HepG2 (cell line): ENCODE data around the gene ABCF1. TPM values are rescaled to one million over a fixed set of nuclear protein-coding genes. Genes with fewer than 3 reads are reported as not detected.
A peak's percentile ranks its signal among the peaks of the same experiment; 100 is the strongest.

ENCODE experiments used
- ARHGAP35 ChIP-seq: sonication (generic); formaldehyde crosslinking; IDR thresholded peaks from 2 replicates; pipeline ENCODE4 v1.9.0; 2022; ENCODE audit warnings: mild to moderate bottlenecking, inconsistent platforms, moderate library complexity, missing genetic modification reagents, borderline replicate concordance
- FOXA3 ChIP-seq: IDR thresholded peaks from 2 replicates; pipeline ENCODE4 v1.6.1; 2016; ENCODE audit warnings: missing genetic modification reagents, missing compliant biosample characterization
- MAZ ChIP-seq, 2 experiments: sonication (generic) in 1 of 2; formaldehyde crosslinking in 1 of 2; IDR thresholded peaks; 2 replicates each; pipeline versions ENCODE4 v1.5.0 to v1.6.1; 2012 to 2020; ENCODE audit warnings: low read depth in 2 of 2, mild to moderate bottlenecking in 2 of 2, borderline replicate concordance in 1 of 2, improper control_type of control experiment in 1 of 2, low read length in 1 of 2, missing genetic modification reagents in 1 of 2, moderate library complexity in 1 of 2
- MTF1 ChIP-seq: sonication (generic); formaldehyde crosslinking; IDR thresholded peaks from 2 replicates; pipeline ENCODE4 v1.5.0; 2020; ENCODE audit warnings: missing genetic modification reagents
- NFE2L1 ChIP-seq: sonication (generic); formaldehyde crosslinking; IDR thresholded peaks from 2 replicates; pipeline ENCODE4 v1.4.0; 2020; ENCODE audit warnings: missing genetic modification reagents, mild to moderate bottlenecking, borderline replicate concordance
- NFE2L2 ChIP-seq: fragments of 150-350 bp; IDR thresholded peaks from 2 replicates; pipeline ENCODE4 v1.6.1; 2014; ENCODE audit warnings: low read length
- NKX3-1 ChIP-seq: sonication (generic); formaldehyde crosslinking; IDR thresholded peaks from 2 replicates; pipeline ENCODE4 v1.5.0; 2020; ENCODE audit warnings: missing genetic modification reagents
- NONO ChIP-seq, 2 experiments: fragments of 450-650 bp in 1 of 2; sonication (generic) in 1 of 2; formaldehyde crosslinking in 1 of 2; IDR thresholded peaks in 1 of 2; conservative IDR thresholded peaks in 1 of 2; 2 replicates each; pipeline versions ENCODE4 v1.6.1 to v1.8.0; 2017 to 2022; ENCODE audit warnings: mild to moderate bottlenecking in 1 of 2, missing genetic modification reagents in 1 of 2, moderate library complexity in 1 of 2
- NR2F1 ChIP-seq, 2 experiments: fragments of 450-650 bp in 1 of 2; formaldehyde crosslinking in 1 of 2; IDR thresholded peaks; 2 replicates each; pipeline versions ENCODE4 v1.5.0 to v1.6.1; 2016 to 2020; ENCODE audit warnings: mild to moderate bottlenecking in 1 of 2, missing compliant biosample characterization in 1 of 2, missing genetic modification reagents in 1 of 2, moderate library complexity in 1 of 2
- RBAK ChIP-seq: sonication (generic); formaldehyde crosslinking; IDR thresholded peaks from 2 replicates; pipeline ENCODE4 v1.5.1; 2020; ENCODE audit warnings: mild to moderate bottlenecking, missing genetic modification reagents
- RBM22 ChIP-seq: fragments of 200-400 bp; formaldehyde crosslinking; optimal IDR thresholded peaks from 2 replicates; pipeline ENCODE3; 2017; ENCODE audit warnings: mild to moderate bottlenecking, low read length, moderate library complexity
- SPEN ChIP-seq: sonication (generic); formaldehyde crosslinking; IDR thresholded peaks from 2 replicates; pipeline ENCODE4 v1.5.1; 2020; ENCODE audit warnings: low read depth, mild to moderate bottlenecking, missing genetic modification reagents
- THRA ChIP-seq: sonication (generic); formaldehyde crosslinking; IDR thresholded peaks from 2 replicates; pipeline ENCODE4 v1.4.0; 2020; ENCODE audit warnings: missing genetic modification reagents, borderline replicate concordance
- YEATS2 ChIP-seq: sonication (generic); formaldehyde crosslinking; IDR thresholded peaks from 2 replicates; pipeline ENCODE4 v1.4.0; 2020; ENCODE audit warnings: missing genetic modification reagents, borderline replicate concordance
- ZBTB43 ChIP-seq: sonication (generic); formaldehyde crosslinking; conservative IDR thresholded peaks from 2 replicates; pipeline ENCODE4 v1.4.0; 2020; ENCODE audit warnings: missing genetic modification reagents
- ZNF225 ChIP-seq: sonication (generic); formaldehyde crosslinking; IDR thresholded peaks from 2 replicates; pipeline ENCODE4 v1.4.0; 2020; ENCODE audit warnings: mild to moderate bottlenecking, missing genetic modification reagents
- ZNF292 ChIP-seq: sonication (generic); formaldehyde crosslinking; IDR thresholded peaks from 2 replicates; pipeline ENCODE4 v1.8.1; 2022; ENCODE audit warnings: mild to moderate bottlenecking, low read depth, missing genetic modification reagents, borderline replicate concordance
- ZNF503 ChIP-seq: sonication (generic); formaldehyde crosslinking; IDR thresholded peaks from 2 replicates; pipeline ENCODE4 v1.4.0; 2020; ENCODE audit warnings: missing genetic modification reagents
- ZNF841 ChIP-seq: sonication (generic); formaldehyde crosslinking; IDR thresholded peaks from 2 replicates; pipeline ENCODE4 v1.8.1; 2023; ENCODE audit warnings: missing genetic modification reagents, borderline replicate concordance
- ZSCAN5A ChIP-seq: sonication (generic); formaldehyde crosslinking; IDR thresholded peaks from 2 replicates; pipeline ENCODE4 v1.8.0; 2022; ENCODE audit warnings: mild to moderate bottlenecking, missing genetic modification reagents, borderline replicate concordance
- polyA plus RNA-seq, 8 experiments: library from polyadenylated mRNA; depleted of rRNA in 3 of 8; stranded (reverse) in 7 of 8; unstranded in 1 of 8; fragments of >200 nt; fragmentation: Illumina TruSeq in 4 of 8; extraction: Trizol in 4 of 8; gene quantifications; 2 replicates each; pipeline versions ENCODE4 v1.2.1 to v1.2.3, GENCODE V29; 2011 to 2016; ENCODE audit warnings: low read depth in 4 of 8, missing spikeins in 1 of 8, mixed read lengths in 1 of 8; ENCODE audit not compliant: insufficient read depth in 1 of 8
- total RNA-seq, 5 experiments: library from RNA; depleted of rRNA; stranded (reverse); fragments of >200 nt; fragmentation: Illumina TruSeq; extraction: Trizol; gene quantifications; 2 replicates each; pipeline ENCODE4 v1.2.3, GENCODE V29; 2016; ENCODE audit warnings: low read depth in 1 of 5

The ABCF1 gene
- total and polyA plus RNA-seq, 2 of the 13 experiments (the other 11 are each of a cell fraction or from before 2014, with no cell fraction given): 25.4 to 98.9 TPM

GRCh38 chr6:30614843-30615218 is 43.6 kb downstream of the ABCF1 start (continued):
- TF ChIP-seq ZNF503 (CRISPR knock-in tag) (0 out of 2 replicates have a peak, but pooled peaks have one; percentile 20), RBAK (CRISPR knock-in tag) (no peak), MAZ (IDR thresholded peaks at IDR 0.05; ENCODE audit: borderline replicate concordance, low read depth, low read length) (no peak), MAZ (CRISPR knock-in tag; IDR thresholded peaks at IDR 0.05; ENCODE audit: low read depth) (0 out of 2 replicates have a peak, but pooled peaks have one; percentile 16), THRA (CRISPR knock-in tag) (no peak), SPEN (CRISPR knock-in tag) (peak; percentile 47; the same call in 1 of the 2 replicates), MTF1 (CRISPR knock-in tag) (no peak), FOXA3 (CRISPR knock-in tag) (peak; percentile 20; the same call in 1 of the 2 replicates), RBM22 (no peak), NFE2L1 (no peak), ZSCAN5A (CRISPR knock-in tag) (no peak), ARHGAP35 (CRISPR knock-in tag) (no peak), NONO (IDR thresholded peaks at IDR 0.05) (no peak), NONO (CRISPR knock-in tag; conservative IDR thresholded peaks at IDR 0.05) (peak; percentile 82; the same call in 1 of the 2 replicates), NR2F1 (CRISPR knock-in tag; IDR thresholded peaks at IDR 0.05) (no peak), ZBTB43 (CRISPR knock-in tag) (peak; percentile 23; the same call in 1 of the 2 replicates), YEATS2 (no peak; the same call in 1 of the 2 replicates), ZNF225 (CRISPR knock-in tag) (no peak), NFE2L2 (no peak), NKX3-1 (CRISPR knock-in tag) (no peak), ZNF841 (CRISPR knock-in tag) (no peak), ZNF292 (no peak)
